GM21576 (cell line): ENCODE results near the gene WFDC5.
"Not testable (repeated sequence)": the region's sequence is repeated elsewhere in the genome, so short reads cannot be mapped to it uniquely, and the experiment has no call there.

ENCODE experiments used
- ATAC-seq: cut with Tn5 transposase; IDR thresholded peaks from one replicate; pipeline ENCODE4 v1.9.1; 2021; ENCODE audit warnings: mild to moderate bottlenecking, moderate library complexity; ENCODE audit not compliant: unreplicated experiment

WFDC5 gene, protein sequence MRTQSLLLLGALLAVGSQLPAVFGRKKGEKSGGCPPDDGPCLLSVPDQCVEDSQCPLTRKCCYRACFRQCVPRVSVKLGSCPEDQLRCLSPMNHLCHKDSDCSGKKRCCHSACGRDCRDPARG

GRCh38 chr20:45114465-45115385, at the start of gene WFDC5:
Gene WFDC5, minus strand, starts transcription at chr20:45115174. Its CDS starts 91 bp downstream, at chr20:45115083.
- ATAC-seq = no peak

DNA sequence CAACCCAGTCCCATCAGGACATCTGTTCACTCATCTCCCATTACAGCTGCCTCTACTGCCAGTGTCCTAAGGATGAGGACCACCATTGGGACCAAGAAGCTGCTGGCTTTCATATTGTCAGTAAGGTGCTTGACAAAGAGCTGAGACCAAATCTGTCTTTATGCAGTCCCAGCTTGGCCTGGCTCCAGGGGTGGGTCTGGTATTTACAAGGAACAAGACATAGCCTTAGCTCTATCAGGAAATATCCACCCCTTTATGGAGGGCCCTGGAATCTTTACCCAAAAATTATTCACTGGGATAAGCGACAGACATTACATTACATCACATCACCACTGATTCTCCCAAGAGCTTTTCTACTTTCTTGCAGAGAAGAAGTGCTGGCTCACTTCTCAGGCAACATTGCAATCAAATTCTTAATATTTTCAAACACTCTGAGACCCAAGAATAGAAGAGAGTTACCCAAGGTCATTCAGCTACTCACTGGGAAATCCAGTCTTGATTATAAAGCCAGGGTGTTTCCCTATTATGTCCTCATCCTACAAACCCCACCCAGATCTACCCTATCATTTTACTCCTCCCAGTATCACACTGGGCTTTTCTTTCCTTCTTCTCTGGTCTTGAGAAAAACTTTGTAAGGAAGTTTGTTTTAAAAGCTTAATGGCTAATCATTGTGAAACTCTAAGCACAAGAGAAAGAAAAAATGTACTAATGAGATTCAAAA, 48.3 kb upstream of the WFDC5 start:
- no peak for ATAC-seq

GRCh38 chr20:45157962-45158361, 43.0 kb upstream of the WFDC5 start:
- ATAC-seq = no peak

GRCh38 chr20:45156713-45157112, 41.7 kb upstream of the WFDC5 start:
- ATAC-seq = no peak

- not testable (repeated sequence) for ATAC-seq
These were observed 39.8 kb upstream of the WFDC5 start for GRCh38 chr20:45154794-45155193.

GRCh38 chr20:45154183-45154582, 39.2 kb upstream of the WFDC5 start:
- ATAC-seq = no peak

GRCh38 chr20:45153752-45154151, 38.8 kb upstream of the WFDC5 start:
- no peak for ATAC-seq

DNA sequence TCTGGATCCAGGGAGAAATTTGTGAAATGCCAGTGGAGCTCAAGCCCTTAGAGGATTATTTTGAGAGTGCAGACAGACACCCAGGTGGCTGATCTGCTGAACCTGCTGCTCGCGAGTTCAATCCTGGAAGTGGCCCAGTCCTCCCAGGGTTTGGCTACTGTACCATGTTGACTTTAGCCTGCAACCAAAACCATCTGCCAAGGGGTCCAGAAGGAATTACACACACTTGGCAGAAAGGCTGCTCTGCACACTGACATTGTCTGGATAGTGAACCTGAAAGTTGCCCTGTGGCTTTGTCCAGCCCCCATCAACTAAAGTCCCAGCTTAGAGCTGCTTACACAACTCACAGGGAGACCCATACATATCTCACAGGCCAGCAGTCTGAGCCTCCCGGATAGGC, 38.2 kb upstream of the WFDC5 start:
- ATAC-seq = no peak

DNA sequence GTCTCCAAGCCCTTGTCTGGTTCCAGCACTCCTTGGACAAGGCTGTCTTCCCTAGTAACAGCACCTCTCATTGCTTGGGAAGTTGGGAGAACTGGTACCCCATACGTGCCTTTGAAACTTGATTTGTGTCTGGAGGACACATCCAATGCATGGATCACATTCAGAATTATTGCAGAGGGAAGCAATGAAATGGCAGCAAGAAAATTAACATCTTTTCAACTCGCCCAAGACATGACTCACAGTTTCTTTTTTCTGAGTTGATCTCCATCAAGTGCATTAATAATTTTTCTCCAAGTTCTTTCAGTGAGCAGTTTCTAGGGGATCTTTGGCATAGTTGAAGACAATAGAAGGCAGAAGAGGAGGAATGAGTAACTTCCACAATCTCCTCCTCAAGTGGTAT, 37.4 kb upstream of the WFDC5 start:
- ATAC-seq = no peak

GRCh38 chr20:45149062-45149461, 34.1 kb upstream of the WFDC5 start:
- ATAC-seq = no peak

DNA sequence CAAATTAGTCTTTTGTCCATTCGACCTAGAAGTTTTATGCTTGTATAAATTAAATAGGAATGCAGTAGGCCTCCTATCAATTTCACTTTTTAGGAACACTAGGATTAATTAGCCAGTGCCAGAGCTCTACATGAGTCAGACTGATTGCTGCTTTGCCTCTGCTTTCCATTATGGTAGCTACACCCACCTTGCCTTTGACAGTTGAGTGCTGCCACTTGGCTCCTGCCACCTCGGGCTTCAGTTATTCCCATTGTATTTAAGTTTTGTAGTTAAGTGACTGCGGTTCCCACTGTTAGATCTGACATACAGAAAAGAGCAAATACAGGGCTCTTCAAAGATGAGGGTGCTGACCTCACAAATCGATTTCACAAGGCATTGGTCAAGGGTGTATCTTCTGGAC, 25.9 kb upstream of the WFDC5 start:
- ATAC-seq = no peak

DNA sequence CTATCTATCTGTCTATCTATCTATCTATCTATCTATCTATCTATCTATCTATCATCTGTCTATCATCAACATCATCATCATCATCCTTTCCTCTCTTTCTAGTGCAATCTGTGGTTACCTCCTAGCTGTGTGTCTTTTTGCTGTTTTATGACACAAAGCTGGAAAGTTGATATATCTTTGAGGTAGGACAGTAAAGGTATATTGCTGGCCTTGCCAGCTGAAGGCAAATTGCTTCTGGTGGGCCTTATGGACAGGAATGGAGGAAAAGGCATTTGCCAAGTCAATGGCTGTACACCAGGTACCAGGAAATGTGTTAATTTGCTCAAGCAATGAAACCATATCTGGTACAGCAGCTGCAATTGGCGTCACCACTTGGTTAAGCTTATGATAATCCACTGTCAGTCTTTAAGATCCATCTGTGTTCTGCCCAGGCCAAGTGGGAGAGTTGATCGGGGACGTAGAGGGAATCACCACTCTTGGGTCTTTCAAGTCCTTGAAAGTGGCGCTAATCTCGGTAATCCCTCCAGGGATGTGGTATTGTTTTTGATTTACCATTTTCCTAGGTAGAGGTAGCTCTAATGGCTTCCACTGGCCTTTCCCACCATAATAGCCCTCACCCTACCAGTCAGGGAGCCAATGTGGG, 24.9 kb upstream of the WFDC5 start:
- ATAC-seq = not testable (repeated sequence)

DNA sequence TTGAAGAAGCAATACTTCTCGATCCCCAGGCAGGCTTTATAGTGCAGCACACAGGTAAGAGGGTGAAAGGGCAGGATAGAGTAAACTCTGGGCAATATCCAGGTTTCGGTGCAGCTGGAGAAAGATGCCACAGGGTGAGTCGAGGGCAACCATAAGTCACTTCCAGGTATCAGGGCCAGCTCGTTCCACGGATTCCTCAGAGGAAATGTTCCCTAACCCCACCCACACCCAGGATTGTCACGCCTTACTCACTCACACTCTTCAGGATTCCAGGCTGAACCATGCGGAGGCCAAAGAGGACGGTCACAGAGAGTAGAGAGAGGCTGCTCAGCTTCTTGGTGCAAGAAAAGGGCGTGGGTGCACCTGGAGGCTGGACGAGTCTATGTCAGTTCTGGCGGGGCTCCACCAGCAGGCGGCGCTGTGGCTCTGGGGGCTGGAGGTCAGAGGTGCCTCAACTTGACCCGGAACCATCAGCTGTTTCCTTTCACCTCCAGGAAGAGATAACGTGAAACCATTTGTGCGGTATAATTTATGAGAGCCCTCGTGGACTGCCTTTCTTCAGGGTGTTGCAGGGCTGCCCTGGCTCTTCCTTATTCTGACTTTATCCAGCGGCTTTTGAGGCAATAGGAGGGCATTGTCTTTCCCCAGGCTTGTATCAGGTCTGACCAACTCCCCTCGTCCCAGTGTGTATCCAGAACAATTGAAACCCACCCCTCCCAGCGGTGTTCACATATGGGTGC, 23.8 kb upstream of the WFDC5 start:
- no peak for ATAC-seq

GRCh38 chr20:45136911-45137310, 21.9 kb upstream of the WFDC5 start:
- no peak for ATAC-seq

GRCh38 chr20:45128099-45128498, 13.1 kb upstream of the WFDC5 start:
- ATAC-seq = no peak

- ATAC-seq = no peak
These were observed 9.4 kb upstream of the WFDC5 start, which contains the start of gene WFDC12 for GRCh38 chr20:45124365-45124764. Gene WFDC12, minus strand, starts transcription at chr20:45124465. Its CDS starts 18 bp downstream, at chr20:45124447.

DNA sequence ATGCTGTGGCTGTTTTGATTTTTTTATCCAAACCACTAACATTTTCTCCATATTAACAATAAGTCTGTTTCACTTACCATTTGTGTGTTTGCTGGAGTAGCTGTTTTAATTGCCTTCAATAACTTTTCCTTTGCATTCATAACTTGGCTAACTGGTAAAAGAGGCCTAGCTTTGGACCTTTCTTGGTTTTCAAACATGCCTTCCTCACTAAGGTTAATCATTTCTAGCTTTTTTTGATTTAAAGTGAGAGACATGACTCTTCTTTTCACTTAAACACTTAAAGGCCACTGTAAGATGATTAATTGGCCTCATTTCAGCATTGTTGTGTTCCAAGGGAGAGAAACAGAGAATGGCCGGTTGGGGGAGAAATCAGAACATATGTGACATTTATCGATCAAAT, 6.4 kb upstream of the WFDC5 start:
- ATAC-seq = no peak

DNA sequence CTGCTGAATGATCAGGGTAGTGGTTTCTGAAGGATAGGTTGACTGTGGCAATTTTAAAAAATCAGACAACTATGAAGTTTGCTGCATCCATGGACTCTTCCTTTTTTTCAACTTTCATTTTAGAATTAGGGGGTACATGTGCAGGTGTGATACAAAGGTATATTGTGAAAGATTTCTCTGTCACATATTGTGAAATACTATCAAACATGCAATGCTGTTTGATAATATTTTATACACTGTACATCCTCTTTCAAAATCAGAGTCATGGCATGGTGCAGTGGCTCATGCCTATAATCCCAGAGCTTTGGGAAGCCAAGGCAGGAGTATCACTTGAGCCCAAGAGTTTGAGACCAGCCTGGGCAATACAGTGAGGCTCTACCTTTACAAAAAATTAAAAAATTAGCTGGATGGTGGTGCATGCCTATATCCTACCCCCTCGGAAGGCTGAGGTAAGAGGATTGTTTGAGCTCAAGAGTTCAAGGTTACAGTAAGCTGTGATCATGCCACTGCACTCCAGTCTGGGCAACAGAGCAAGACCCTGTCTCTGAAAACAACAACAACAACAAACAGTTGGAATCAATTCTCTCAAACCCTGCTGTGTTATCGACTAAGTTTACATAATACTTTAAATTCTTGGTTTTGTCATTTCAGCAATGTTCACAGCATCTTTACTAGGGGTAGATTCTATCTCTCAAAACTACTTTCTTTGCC, 4.7 kb upstream of the WFDC5 start:
- no peak for ATAC-seq

DNA sequence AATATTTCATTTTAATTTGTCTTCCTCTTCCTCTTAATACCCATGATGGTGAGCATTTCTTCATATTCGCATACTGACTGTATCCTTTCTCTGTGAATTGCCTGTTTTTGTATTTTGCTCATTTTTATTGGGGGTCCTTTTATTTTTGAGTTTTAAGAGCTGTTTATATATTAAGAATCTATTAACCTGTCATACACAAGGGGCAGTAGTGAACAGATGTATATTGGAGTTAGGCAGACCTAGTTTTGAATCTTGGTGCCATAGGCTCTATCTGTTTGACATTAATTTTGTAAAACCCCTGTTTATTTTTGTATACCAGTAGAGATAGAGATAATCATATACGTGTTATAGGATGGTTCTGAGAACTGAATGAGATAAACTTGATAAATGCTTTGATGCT, 3.1 kb upstream of the WFDC5 start:
- no peak for ATAC-seq

- ATAC-seq = no peak
These were observed 2.6 kb upstream of the WFDC5 start for GRCh38 chr20:45117581-45117980.
